ENCODE results near the gene ACOT8. TPM values are rescaled to one million over a fixed set of nuclear protein-coding genes. Genes with fewer than 3 reads are reported as not detected.

Gene ACOT8
- polyA plus RNA-seq, 1 donor (not counting 4 experiments of a cell fraction or from before 2014, with no cell fraction given): 23.9 TPM

DNA sequence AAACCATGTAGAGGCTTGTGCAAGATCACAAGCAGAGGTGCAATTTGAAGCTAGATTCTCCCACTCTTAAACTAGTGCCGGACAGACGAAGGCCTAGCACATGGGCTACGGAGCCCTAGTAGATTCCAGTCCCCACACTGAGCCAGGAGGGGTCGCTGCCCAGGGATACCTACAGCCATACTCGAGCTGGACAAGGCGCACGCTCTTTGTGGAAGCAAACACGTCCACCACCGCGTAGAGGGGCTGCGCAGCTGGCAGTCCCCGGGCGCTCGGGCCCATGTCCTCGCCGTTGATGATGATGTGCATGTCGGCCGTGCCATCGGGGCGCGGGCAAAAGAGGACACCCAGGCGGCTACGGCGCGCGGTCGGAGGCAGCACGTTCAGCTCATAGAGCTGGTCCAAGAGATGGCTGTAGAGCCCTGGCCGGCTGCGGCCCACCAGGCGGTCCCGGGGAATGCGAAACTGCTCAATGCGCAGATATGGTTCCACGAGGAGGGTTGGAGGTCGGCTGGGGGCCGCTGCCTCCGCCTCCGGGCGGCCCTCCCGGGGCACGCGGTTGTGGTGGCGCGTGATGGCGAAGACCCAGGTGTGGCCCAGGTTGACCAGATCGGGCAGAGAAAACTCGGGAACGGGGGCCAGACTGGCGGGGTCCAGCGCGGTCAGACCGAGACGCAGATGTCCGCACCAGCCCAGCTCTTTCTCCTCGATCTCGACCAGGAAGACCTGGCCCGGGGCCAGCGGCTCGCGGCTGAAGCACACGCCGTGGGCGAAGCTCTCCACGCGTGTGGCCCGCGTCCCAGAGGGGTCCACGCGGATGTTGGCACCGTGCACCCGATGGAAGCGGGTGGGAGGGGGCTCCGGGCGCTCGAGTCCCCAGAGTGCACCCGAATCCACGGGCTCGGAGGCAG lies 33.1 kb upstream of the ACOT8 start:
- H3K4me1 ChIP-seq (ENCODE audit: control insufficient read depth, extremely low read depth, insufficient read depth, low read length): peaks cover 15% of the 10 kb centered on the region
- peaks cover 0 to 8% of the 10 kb centered on the region in 2 experiments for H3K36me3 ChIP-seq (ENCODE audit: control insufficient read depth in 2 of 2, extremely low read depth in 1 of 2, insufficient read depth in 2 of 2, low read length in 2 of 2)
- H3K4me3 ChIP-seq (ENCODE audit: control insufficient read depth in 2 of 3, extremely low read depth in 1 of 3, insufficient read depth in 2 of 3, low read depth in 1 of 3, low read length in 3 of 3): peak overlapping the region; percentile 67 to 87 (median 69)
- TF ChIP-seq, protein P1, sequence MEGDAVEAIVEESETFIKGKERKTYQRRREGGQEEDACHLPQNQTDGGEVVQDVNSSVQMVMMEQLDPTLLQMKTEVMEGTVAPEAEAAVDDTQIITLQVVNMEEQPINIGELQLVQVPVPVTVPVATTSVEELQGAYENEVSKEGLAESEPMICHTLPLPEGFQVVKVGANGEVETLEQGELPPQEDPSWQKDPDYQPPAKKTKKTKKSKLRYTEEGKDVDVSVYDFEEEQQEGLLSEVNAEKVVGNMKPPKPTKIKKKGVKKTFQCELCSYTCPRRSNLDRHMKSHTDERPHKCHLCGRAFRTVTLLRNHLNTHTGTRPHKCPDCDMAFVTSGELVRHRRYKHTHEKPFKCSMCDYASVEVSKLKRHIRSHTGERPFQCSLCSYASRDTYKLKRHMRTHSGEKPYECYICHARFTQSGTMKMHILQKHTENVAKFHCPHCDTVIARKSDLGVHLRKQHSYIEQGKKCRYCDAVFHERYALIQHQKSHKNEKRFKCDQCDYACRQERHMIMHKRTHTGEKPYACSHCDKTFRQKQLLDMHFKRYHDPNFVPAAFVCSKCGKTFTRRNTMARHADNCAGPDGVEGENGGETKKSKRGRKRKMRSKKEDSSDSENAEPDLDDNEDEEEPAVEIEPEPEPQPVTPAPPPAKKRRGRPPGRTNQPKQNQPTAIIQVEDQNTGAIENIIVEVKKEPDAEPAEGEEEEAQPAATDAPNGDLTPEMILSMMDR (optimal IDR thresholded peaks at IDR 0.05 in 1 of 3, IDR thresholded peaks at IDR 0.05 in 1 of 3, conservative IDR thresholded peaks at IDR 0.05 in 1 of 3; ENCODE audit: extremely low read depth in 1 of 3, insufficient read depth in 2 of 3, low read length in 3 of 3): peak; percentile 37 to 70 (median 57)
- no peak for TF ChIP-seq EZH2 (IDR thresholded peaks at IDR 0.05; ENCODE audit: low read length)
- peak overlapping the region; percentile 54 for H3K27ac ChIP-seq (ENCODE audit: control insufficient read depth, insufficient read depth, low read length)
- H3K9me1 ChIP-seq (ENCODE audit: control insufficient read depth, extremely low read depth, insufficient read depth, low read length): no peaks in the 10 kb centered on the region
- DNase-seq (ENCODE audit: low read depth, low spot score) (no peak), FAIRE-seq (no peak)
- dilution Hi-C loops (cut with MboI; ENCODE audit: extremely low pct_ligation_motif_present, low sequenced_read_pairs): no loop called here
- H3K9ac ChIP-seq (ENCODE audit: control insufficient read depth, extremely low read depth, insufficient read depth, low read length): peak overlapping the region; percentile 78
- H2AFZ ChIP-seq (ENCODE audit: control insufficient read depth, low read length): peak overlapping the region; percentile 90
- H4K20me1 ChIP-seq (ENCODE audit: control insufficient read depth, extremely low read depth, insufficient read depth, low read length): no peaks in the 10 kb centered on the region
- H3K79me2 ChIP-seq (ENCODE audit: control insufficient read depth, insufficient read depth, low read length): no peaks in the 10 kb centered on the region
- H3K4me2 ChIP-seq (ENCODE audit: control insufficient read depth, extremely low read depth, insufficient read depth, low read depth, low read length): peak overlapping the region; percentile 88
- H3K27me3 ChIP-seq (ENCODE audit: control insufficient read depth, extremely low read depth, insufficient read depth, low read length): no peaks in the 10 kb centered on the region
- H3K9me3 ChIP-seq (ENCODE audit: control insufficient read depth, low read depth, low read length): no peaks in the 10 kb centered on the region

GRCh38 chr20:45888681-45889080 lies 31.5 kb upstream of the ACOT8 start:
- Histone ChIP-seq H3K4me2 (ENCODE audit: control insufficient read depth, extremely low read depth, insufficient read depth, low read depth, low read length) (no peak overlapping the region), H2AFZ (ENCODE audit: control insufficient read depth, low read length) (no peak overlapping the region), H3K4me1 (ENCODE audit: control insufficient read depth, extremely low read depth, insufficient read depth, low read length) (peaks cover 23% of the 10 kb centered on the region), H3K27ac (ENCODE audit: control insufficient read depth, insufficient read depth, low read length) (no peak overlapping the region), H3K79me2 (ENCODE audit: control insufficient read depth, insufficient read depth, low read length) (peaks cover 4% of the 10 kb centered on the region), H3K9ac (ENCODE audit: control insufficient read depth, extremely low read depth, insufficient read depth, low read length) (no peak overlapping the region), H3K9me1 (ENCODE audit: control insufficient read depth, extremely low read depth, insufficient read depth, low read length) (no peaks in the 10 kb centered on the region), H4K20me1 (ENCODE audit: control insufficient read depth, extremely low read depth, insufficient read depth, low read length) (no peaks in the 10 kb centered on the region), H3K27me3 (ENCODE audit: control insufficient read depth, extremely low read depth, insufficient read depth, low read length) (no peaks in the 10 kb centered on the region), H3K9me3 (ENCODE audit: control insufficient read depth, low read depth, low read length) (no peaks in the 10 kb centered on the region), H3K4me3 (ENCODE audit: control insufficient read depth in 2 of 3, extremely low read depth in 1 of 3, insufficient read depth in 2 of 3, low read depth in 1 of 3, low read length in 3 of 3) (no peak overlapping the region), H3K36me3 (ENCODE audit: control insufficient read depth in 2 of 2, extremely low read depth in 1 of 2, insufficient read depth in 2 of 2, low read length in 2 of 2) (peaks cover 4 to 5% of the 10 kb centered on the region in 2 experiments)
- DNase-seq (ENCODE audit: low read depth, low spot score) (no peak), FAIRE-seq (no peak)
- TF ChIP-seq, protein P1 (optimal IDR thresholded peaks at IDR 0.05 in 1 of 3, IDR thresholded peaks at IDR 0.05 in 1 of 3, conservative IDR thresholded peaks at IDR 0.05 in 1 of 3; ENCODE audit: extremely low read depth in 1 of 3, insufficient read depth in 2 of 3, low read length in 3 of 3): no peak
- no peak for TF ChIP-seq EZH2 (IDR thresholded peaks at IDR 0.05; ENCODE audit: low read length)
- dilution Hi-C loops (cut with MboI; ENCODE audit: extremely low pct_ligation_motif_present, low sequenced_read_pairs): no loop called here
